WTC11 (cell line): Measurements from ENCODE around the gene KLHL26. TPM values are rescaled to one million over a fixed set of nuclear protein-coding genes. Genes with fewer than 3 reads are reported as not detected.
A peak's percentile ranks its signal among the peaks of the same experiment; 100 is the strongest.

Experiments
- ATAC-seq: fragments of 200-7000 bp; cut with Tn5 transposase; 2 replicates; pipeline ENCODE4 v1.10.0; 2021; ENCODE audit warnings: mild to moderate bottlenecking, moderate library complexity
- CTCF ChIA-PET: fragments of 300-600 bp; sonication (Branson Sonifier 250); formaldehyde crosslinking; loops from one replicate; lab custom pipeline; 2021; ENCODE audit warnings: antibody characterized with exemption; lab: Charles Lee
- POLR2A ChIA-PET: fragments of 350-600 bp; sonication (Branson Sonifier 250); formaldehyde crosslinking; loops from one replicate; lab custom pipeline; 2021; ENCODE audit warnings: antibody characterized with exemption; lab: Charles Lee
- DNase-seq: peaks from one replicate; pipeline ENCODE4 v3.0.0; 2021; ENCODE audit warnings: low spot score
- H3K27ac Mint-ChIP-seq: 2 replicates; pipeline ENCODE4 v1.8.0; 2021; ENCODE audit warnings: mixed read lengths
- H3K27me3 Mint-ChIP-seq: 2 replicates; pipeline ENCODE4 v1.8.0; 2021; ENCODE audit warnings: low read depth, mild to moderate bottlenecking, moderate library complexity, mixed read lengths
- H3K36me3 Mint-ChIP-seq: 2 replicates; pipeline ENCODE4 v1.8.0; 2021; ENCODE audit warnings: mixed read lengths
- H3K4me1 Mint-ChIP-seq: 2 replicates; pipeline ENCODE4 v1.8.0; 2022; ENCODE audit warnings: mixed read lengths
- H3K4me3 Mint-ChIP-seq: 2 replicates; pipeline ENCODE4 v1.8.0; 2021; ENCODE audit warnings: mild to moderate bottlenecking, moderate library complexity, mixed read lengths
- H3K9me3 Mint-ChIP-seq: 2 replicates; pipeline ENCODE4 v1.8.0; 2021; ENCODE audit warnings: mixed read lengths
- ATF1 ChIP-seq: sonication (generic); formaldehyde crosslinking; IDR thresholded peaks from 2 replicates; pipeline ENCODE4 v1.8.1; 2023; ENCODE audit warnings: mild to moderate bottlenecking, moderate library complexity, missing genetic modification reagents
- ATF3 ChIP-seq: sonication (generic); formaldehyde crosslinking; conservative IDR thresholded peaks from 2 replicates; pipeline ENCODE4 v1.8.1; 2022; ENCODE audit warnings: mild to moderate bottlenecking, missing genetic modification reagents
- CDX4 ChIP-seq: fragments of 250-450 bp; sonication (Bioruptor Pico); IDR thresholded peaks from 2 replicates; pipeline ENCODE4 v1.9.0; 2021; ENCODE audit warnings: moderate library complexity, mild to moderate bottlenecking, inconsistent platforms, borderline replicate concordance
- CREM ChIP-seq: sonication (generic); formaldehyde crosslinking; IDR thresholded peaks from 2 replicates; pipeline ENCODE4 v1.8.1; 2022; ENCODE audit warnings: mild to moderate bottlenecking, missing genetic modification reagents, moderate library complexity
- ELF4 ChIP-seq: sonication (generic); formaldehyde crosslinking; IDR thresholded peaks from 2 replicates; pipeline ENCODE4 v1.8.1; 2022; ENCODE audit warnings: low read depth, mild to moderate bottlenecking, moderate library complexity, missing genetic modification reagents
- ESRRA ChIP-seq: sonication (generic); formaldehyde crosslinking; IDR thresholded peaks from 2 replicates; pipeline ENCODE4 v1.8.1; 2022; ENCODE audit warnings: mild to moderate bottlenecking, missing genetic modification reagents, borderline replicate concordance
- GRHL2 ChIP-seq: fragments of 250-450 bp; sonication (Bioruptor Pico); IDR thresholded peaks from 2 replicates; pipeline ENCODE4 v1.8.0; 2022; ENCODE audit warnings: mild to moderate bottlenecking, moderate library complexity; ENCODE audit not compliant: insufficient replicate concordance, severe bottlenecking
- PRDM15 ChIP-seq: sonication (generic); formaldehyde crosslinking; IDR thresholded peaks from 2 replicates; pipeline ENCODE4 v1.8.0; 2022; ENCODE audit warnings: missing genetic modification reagents
- ZBTB21 ChIP-seq: sonication (generic); formaldehyde crosslinking; IDR thresholded peaks from 2 replicates; pipeline ENCODE4 v1.8.1; 2023; ENCODE audit warnings: mild to moderate bottlenecking, missing genetic modification reagents, borderline replicate concordance
- ZNF281 ChIP-seq: sonication (generic); formaldehyde crosslinking; IDR thresholded peaks from 2 replicates; pipeline ENCODE4 v1.8.0; 2023; ENCODE audit warnings: mild to moderate bottlenecking, missing genetic modification reagents
- ZNF425 ChIP-seq: fragments of 250-450 bp; sonication (Bioruptor Pico); conservative IDR thresholded peaks from 2 replicates; pipeline ENCODE4 v1.9.0; 2021; ENCODE audit warnings: mild to moderate bottlenecking
- total RNA-seq: library from RNA; stranded (reverse); gene quantifications from 3 replicates; pipeline ENCODE4 v1.2.3, GENCODE V29; 2021
- TF ChIP-seq, protein P1 (sequence below): sonication (generic); formaldehyde crosslinking; IDR thresholded peaks from 2 replicates; pipeline ENCODE4 v1.8.0; 2022; ENCODE audit warnings: mild to moderate bottlenecking, missing genetic modification reagents

KLHL26 gene
- total RNA-seq, 1 experiment from 2014 or later: 13.1 TPM

- no peaks in the 10 kb centered on the region for H3K36me3 Mint-ChIP-seq
- CTCF ChIA-PET: interaction anchor here (1.6 kb wide), 1 partner anchor 189 kb away, joined by 3 read pairs; no protein-coding TSS in a partner anchor
- TF ChIP-seq CDX4 (CRISPR knock-in tag): no peak
- TF ChIP-seq ZBTB21 (CRISPR knock-in tag): no peak
- no peak for TF ChIP-seq ZNF425
- no peak for TF ChIP-seq ELF4 (CRISPR knock-in tag)
- TF ChIP-seq PRDM15: no peak
- no peak for TF ChIP-seq CREM
- no peak for TF ChIP-seq GRHL2 (CRISPR knock-in tag)
- TF ChIP-seq, all 79 proteins: peak for 0
These were observed 21.6 kb downstream of the KLHL26 start for GRCh38 chr19:18658366-18658855.

GRCh38 chr19:18659281-18660050 lies 22.6 kb downstream of the KLHL26 start:
- ChIA-PET POLR2A (no interaction called here), CTCF (no interaction called here)
- Mint-ChIP-seq H3K27me3 (no peaks in the 10 kb centered on the region), H3K4me1 (peaks cover 13% of the 10 kb centered on the region), H3K9me3 (peaks cover 3% of the 10 kb centered on the region; the same call in 1 of the 2 replicates), H3K36me3 (no peaks in the 10 kb centered on the region), H3K27ac (peak overlapping the region; percentile 2; the same call in 1 of the 2 replicates), H3K4me3 (no peak overlapping the region)
- ATAC-seq: no peak
- no peak for TF ChIP-seq CDX4 (CRISPR knock-in tag)
- no peak for TF ChIP-seq ATF1 (CRISPR knock-in tag)
- TF ChIP-seq ESRRA (CRISPR knock-in tag): no peak
- no peak for DNase-seq

More at GRCh38 chr19:18658366-18658855, 21.6 kb downstream of the KLHL26 start:
- ATAC-seq (no peak), DNase-seq (no peak)
- POLR2A ChIA-PET: interaction anchor here (0.6 kb wide), 1 partner anchor 69 kb away, joined by 6 read pairs; no protein-coding TSS in a partner anchor
- no peaks in the 10 kb centered on the region for H3K27me3 Mint-ChIP-seq
- no peak overlapping the region for H3K4me3 Mint-ChIP-seq
- H3K27ac Mint-ChIP-seq: peak overlapping the region; percentile 31; the same call in 1 of the 2 replicates
- peaks cover 12% of the 10 kb centered on the region for H3K4me1 Mint-ChIP-seq
- H3K9me3 Mint-ChIP-seq: peaks cover 3% of the 10 kb centered on the region; the same call in 1 of the 2 replicates

GRCh38 chr19:18660051-18660910 lies 23.5 kb downstream of the KLHL26 start:
- H3K9me3 Mint-ChIP-seq: peaks cover 3% of the 10 kb centered on the region; the same call in 1 of the 2 replicates
- ChIA-PET POLR2A (no interaction called here), CTCF (interaction anchor here (0.8 to 0.9 kb wide), 2 partner anchors 67 to 111 kb away, joined by 3 read pairs; no protein-coding TSS in a partner anchor)
- peaks cover 13% of the 10 kb centered on the region for H3K4me1 Mint-ChIP-seq
- H3K27ac Mint-ChIP-seq: peak overlapping the region; percentile 78
- H3K27me3 Mint-ChIP-seq: no peaks in the 10 kb centered on the region
- H3K4me3 Mint-ChIP-seq: no peak overlapping the region
- no peaks in the 10 kb centered on the region for H3K36me3 Mint-ChIP-seq
- DNase-seq (no peak), ATAC-seq (no peak)
- TF ChIP-seq ZNF281 (CRISPR knock-in tag) (no peak), ZNF425 (no peak), ATF3 (no peak)
- TF ChIP-seq, protein P1, sequence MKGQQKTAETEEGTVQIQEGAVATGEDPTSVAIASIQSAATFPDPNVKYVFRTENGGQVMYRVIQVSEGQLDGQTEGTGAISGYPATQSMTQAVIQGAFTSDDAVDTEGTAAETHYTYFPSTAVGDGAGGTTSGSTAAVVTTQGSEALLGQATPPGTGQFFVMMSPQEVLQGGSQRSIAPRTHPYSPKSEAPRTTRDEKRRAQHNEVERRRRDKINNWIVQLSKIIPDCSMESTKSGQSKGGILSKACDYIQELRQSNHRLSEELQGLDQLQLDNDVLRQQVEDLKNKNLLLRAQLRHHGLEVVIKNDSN: no peak
